ENCODE measurements around the gene STX10.

STX10 gene

GRCh38 chr19:13146763-13147563 is 3.2 kb downstream of the STX10 start:
- TF ChIP-seq SUZ12 (IDR thresholded peaks at IDR 0.05; ENCODE audit: extremely low read depth, insufficient read depth, insufficient read length) (no peak), ZNF274 (IDR thresholded peaks at IDR 0.05; ENCODE audit: low read depth, low read length) (no peak), YY1 (IDR thresholded peaks at IDR 0.05; ENCODE audit: insufficient read depth, insufficient read length) (no peak)
- no peaks in the 10 kb centered on the region for H3K27me3 ChIP-seq (ENCODE audit: insufficient read depth, insufficient read length)
- no peak overlapping the region for H3K4me3 ChIP-seq (ENCODE audit: insufficient read length, low read depth)

GRCh38 chr19:13139633-13140311 is 10.4 kb downstream of the STX10 start:
- Histone ChIP-seq H3K27me3 (ENCODE audit: insufficient read depth, insufficient read length) (no peaks in the 10 kb centered on the region), H3K9me3 (ENCODE audit: insufficient read depth, low read length) (no peaks in the 10 kb centered on the region), H3K9ac (ENCODE audit: insufficient read length, low read depth) (no peak overlapping the region), H3K36me3 (ENCODE audit: insufficient read depth, insufficient read length, low read length) (peaks cover 57% of the 10 kb centered on the region), H3K4me1 (ENCODE audit: insufficient read depth, insufficient read length) (peaks cover 15% of the 10 kb centered on the region), H3K4me3 (ENCODE audit: insufficient read length, low read depth) (no peak overlapping the region)
- TF ChIP-seq YY1 (IDR thresholded peaks at IDR 0.05; ENCODE audit: insufficient read depth, insufficient read length) (no peak), SUZ12 (IDR thresholded peaks at IDR 0.05; ENCODE audit: extremely low read depth, insufficient read depth, insufficient read length) (no peak), ZNF274 (IDR thresholded peaks at IDR 0.05; ENCODE audit: low read depth, low read length) (no peak)
- no peak for DNase-seq (ENCODE audit: low read depth, low spot score)

More at GRCh38 chr19:13146763-13147563, 3.2 kb downstream of the STX10 start:
- peaks cover 17% of the 10 kb centered on the region for H3K36me3 ChIP-seq (ENCODE audit: insufficient read depth, insufficient read length, low read length)
- no peaks in the 10 kb centered on the region for H3K9me3 ChIP-seq (ENCODE audit: insufficient read depth, low read length)
- no peak overlapping the region for H3K9ac ChIP-seq (ENCODE audit: insufficient read length, low read depth)
- H3K4me1 ChIP-seq (ENCODE audit: insufficient read depth, insufficient read length), result peaks cover 3% of the 10 kb centered on the region
- DNase-seq (ENCODE audit: low read depth, low spot score), result no peak

GRCh38 chr19:13138916-13139198 is 11.3 kb downstream of the STX10 start:
- H3K36me3 ChIP-seq (ENCODE audit: insufficient read depth, insufficient read length, low read length), result peaks cover 57% of the 10 kb centered on the region

GRCh38 chr19:13138171-13138915 is 11.8 kb downstream of the STX10 start:
- DNase-seq (ENCODE audit: low read depth, low spot score), result no peak
- no peak overlapping the region for H3K4me3 ChIP-seq (ENCODE audit: insufficient read length, low read depth)
- peaks cover 15% of the 10 kb centered on the region for H3K4me1 ChIP-seq (ENCODE audit: insufficient read depth, insufficient read length)
- no peak for TF ChIP-seq ZNF274 (IDR thresholded peaks at IDR 0.05; ENCODE audit: low read depth, low read length)
- TF ChIP-seq SUZ12 (IDR thresholded peaks at IDR 0.05; ENCODE audit: extremely low read depth, insufficient read depth, insufficient read length), result no peak
- TF ChIP-seq YY1 (IDR thresholded peaks at IDR 0.05; ENCODE audit: insufficient read depth, insufficient read length), result no peak
- peaks cover 60% of the 10 kb centered on the region for H3K36me3 ChIP-seq (ENCODE audit: insufficient read depth, insufficient read length, low read length)
- H3K9ac ChIP-seq (ENCODE audit: insufficient read length, low read depth), result no peak overlapping the region
- H3K27me3 ChIP-seq (ENCODE audit: insufficient read depth, insufficient read length), result no peaks in the 10 kb centered on the region
- no peaks in the 10 kb centered on the region for H3K9me3 ChIP-seq (ENCODE audit: insufficient read depth, low read length)

More at GRCh38 chr19:13138916-13139198, 11.3 kb downstream of the STX10 start:
- TF ChIP-seq ZNF274 (IDR thresholded peaks at IDR 0.05; ENCODE audit: low read depth, low read length), result no peak
- no peak for TF ChIP-seq YY1 (IDR thresholded peaks at IDR 0.05; ENCODE audit: insufficient read depth, insufficient read length)
- no peak for TF ChIP-seq SUZ12 (IDR thresholded peaks at IDR 0.05; ENCODE audit: extremely low read depth, insufficient read depth, insufficient read length)
- DNase-seq (ENCODE audit: low read depth, low spot score), result no peak
- Histone ChIP-seq H3K4me1 (ENCODE audit: insufficient read depth, insufficient read length) (peaks cover 15% of the 10 kb centered on the region), H3K9me3 (ENCODE audit: insufficient read depth, low read length) (no peaks in the 10 kb centered on the region), H3K4me3 (ENCODE audit: insufficient read length, low read depth) (no peak overlapping the region), H3K9ac (ENCODE audit: insufficient read length, low read depth) (no peak overlapping the region), H3K27me3 (ENCODE audit: insufficient read depth, insufficient read length) (no peaks in the 10 kb centered on the region)

- TF ChIP-seq YY1 (IDR thresholded peaks at IDR 0.05; ENCODE audit: insufficient read depth, insufficient read length), result no peak
- TF ChIP-seq ZNF274 (IDR thresholded peaks at IDR 0.05; ENCODE audit: low read depth, low read length), result no peak
- TF ChIP-seq SUZ12 (IDR thresholded peaks at IDR 0.05; ENCODE audit: extremely low read depth, insufficient read depth, insufficient read length), result no peak
- H3K4me1 ChIP-seq (ENCODE audit: insufficient read depth, insufficient read length), result peaks cover 15% of the 10 kb centered on the region
- no peaks in the 10 kb centered on the region for H3K27me3 ChIP-seq (ENCODE audit: insufficient read depth, insufficient read length)
- no peak for DNase-seq (ENCODE audit: low read depth, low spot score)
- no peaks in the 10 kb centered on the region for H3K9me3 ChIP-seq (ENCODE audit: insufficient read depth, low read length)
- no peak overlapping the region for H3K4me3 ChIP-seq (ENCODE audit: insufficient read length, low read depth)
- H3K36me3 ChIP-seq (ENCODE audit: insufficient read depth, insufficient read length, low read length), result peaks cover 69% of the 10 kb centered on the region
- H3K9ac ChIP-seq (ENCODE audit: insufficient read length, low read depth), result no peak overlapping the region
These were observed 12.8 kb downstream of the STX10 start for GRCh38 chr19:13137290-13137794.

- peaks cover 84% of the 10 kb centered on the region for H3K36me3 ChIP-seq (ENCODE audit: insufficient read depth, insufficient read length, low read length)
- no peak overlapping the region for H3K4me3 ChIP-seq (ENCODE audit: insufficient read length, low read depth)
- H3K27me3 ChIP-seq (ENCODE audit: insufficient read depth, insufficient read length), result no peaks in the 10 kb centered on the region
- no peaks in the 10 kb centered on the region for H3K9me3 ChIP-seq (ENCODE audit: insufficient read depth, low read length)
- peaks cover 19% of the 10 kb centered on the region for H3K4me1 ChIP-seq (ENCODE audit: insufficient read depth, insufficient read length)
- no peak overlapping the region for H3K9ac ChIP-seq (ENCODE audit: insufficient read length, low read depth)
- DNase-seq (ENCODE audit: low read depth, low spot score), result no peak
- TF ChIP-seq YY1 (IDR thresholded peaks at IDR 0.05; ENCODE audit: insufficient read depth, insufficient read length) (no peak), SUZ12 (IDR thresholded peaks at IDR 0.05; ENCODE audit: extremely low read depth, insufficient read depth, insufficient read length) (no peak), ZNF274 (IDR thresholded peaks at IDR 0.05; ENCODE audit: low read depth, low read length) (no peak)
These were observed 14.8 kb downstream of the STX10 start for GRCh38 chr19:13135068-13136062.

Data from NT2/D1 (cell line).